ENCODE results near the gene OVOL2. TPM values are rescaled to one million over a fixed set of nuclear protein-coding genes. Genes with fewer than 3 reads are reported as not detected.
A peak's percentile ranks its signal among the peaks of the same experiment; 100 is the strongest.

Gene OVOL2
- total RNA-seq, 1 experiment from 2014 or later = 7.4 TPM

DNA sequence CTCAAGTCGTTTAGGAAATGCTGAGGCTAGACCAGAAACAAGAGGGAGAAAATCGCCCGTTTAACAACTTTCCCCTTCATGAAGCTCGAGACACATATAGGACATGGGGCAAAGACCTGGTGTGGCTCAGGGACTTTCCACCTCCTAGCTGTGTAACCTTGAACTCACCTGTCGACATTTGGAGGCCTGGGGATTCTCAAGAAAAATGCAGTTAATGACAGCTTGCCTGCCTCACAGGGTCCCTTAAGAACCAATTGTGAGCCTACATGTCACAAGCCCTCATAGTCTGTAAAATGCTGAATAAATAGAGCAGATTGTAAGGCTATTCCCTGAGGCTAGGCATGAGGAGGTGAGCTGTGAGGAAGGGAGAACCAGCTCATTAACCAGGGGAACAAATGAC is 53.8 kb downstream of the OVOL2 start:
- Mint-ChIP-seq H3K4me1 (ENCODE audit: low read depth, unreplicated experiment) (no peaks in the 10 kb centered on the region), H3K9me3 (ENCODE audit: low read depth, unreplicated experiment) (no peaks in the 10 kb centered on the region), H3K36me3 (ENCODE audit: insufficient read depth, unreplicated experiment) (no peaks in the 10 kb centered on the region), H3K27ac (ENCODE audit: unreplicated experiment) (no peak overlapping the region), H3K4me3 (ENCODE audit: low read depth, unreplicated experiment) (no peak overlapping the region), H3K27me3 (ENCODE audit: unreplicated experiment) (no peaks in the 10 kb centered on the region)
- intact Hi-C loops (cut with micrococcal nuclease; ENCODE audit: unreplicated experiment) = no loop called here
- BruUV-seq (replicated peaks) = no TSS peak
- no peak for DNase-seq
- CTCF ChIA-PET = no interaction called here
- TF ChIP-seq CTCF (IDR thresholded peaks at IDR 0.05; ENCODE audit: unreplicated experiment) = no peak

DNA sequence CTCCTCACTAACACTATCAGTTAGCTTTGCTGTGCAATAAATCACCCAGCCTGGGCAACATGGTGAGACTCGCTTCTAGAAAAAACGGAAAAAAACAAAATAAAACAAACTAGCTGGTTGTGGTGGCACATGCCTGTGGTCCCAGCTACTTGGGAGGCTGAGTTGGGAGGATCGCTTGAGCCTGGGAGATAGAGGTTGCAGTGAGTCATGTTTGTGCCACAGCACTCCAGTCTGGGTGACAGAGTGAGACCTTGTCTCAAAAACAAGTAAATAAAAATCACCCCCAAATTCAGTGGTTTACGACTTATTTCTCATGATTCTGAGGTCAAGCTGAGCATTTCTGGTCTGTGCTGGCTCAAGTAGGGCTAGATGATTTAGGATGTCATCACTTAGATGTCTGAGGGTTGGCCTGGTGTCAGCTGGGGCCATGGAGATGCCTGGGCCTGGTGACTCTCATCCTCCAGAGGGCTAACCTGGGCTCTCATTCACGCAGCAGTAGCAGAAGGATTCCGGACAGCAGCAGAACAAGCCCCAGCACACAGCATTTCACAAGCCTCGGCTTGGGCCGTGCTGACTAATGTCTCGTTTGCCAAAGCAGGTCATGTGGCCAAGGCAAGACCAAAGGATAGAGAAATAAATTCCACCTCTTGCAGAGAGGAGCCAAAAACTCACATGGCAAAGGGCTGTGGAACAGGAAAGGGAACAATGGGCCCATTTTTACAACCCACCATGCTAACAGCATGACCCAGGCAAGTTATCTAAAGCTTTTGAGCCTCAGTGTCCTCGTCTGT is 56.4 kb downstream of the OVOL2 start:
- no peak overlapping the region for H3K4me3 Mint-ChIP-seq (ENCODE audit: low read depth, unreplicated experiment)
- peak overlapping the region; percentile 34 for H3K27ac Mint-ChIP-seq (ENCODE audit: unreplicated experiment)
- no peaks in the 10 kb centered on the region for H3K27me3 Mint-ChIP-seq (ENCODE audit: unreplicated experiment)
- DNase-seq = peak; percentile 0
- intact Hi-C loops (cut with micrococcal nuclease; ENCODE audit: unreplicated experiment) = no loop called here
- no TSS peak for BruUV-seq (replicated peaks)
- H3K9me3 Mint-ChIP-seq (ENCODE audit: low read depth, unreplicated experiment) = no peaks in the 10 kb centered on the region
- no peak for TF ChIP-seq CTCF (IDR thresholded peaks at IDR 0.05; ENCODE audit: unreplicated experiment)
- no peaks in the 10 kb centered on the region for H3K4me1 Mint-ChIP-seq (ENCODE audit: low read depth, unreplicated experiment)
- CTCF ChIA-PET = no interaction called here
- no peaks in the 10 kb centered on the region for H3K36me3 Mint-ChIP-seq (ENCODE audit: insufficient read depth, unreplicated experiment)

- DNase-seq = no peak
- Mint-ChIP-seq H3K27me3 (ENCODE audit: unreplicated experiment) (no peaks in the 10 kb centered on the region), H3K36me3 (ENCODE audit: insufficient read depth, unreplicated experiment) (no peaks in the 10 kb centered on the region), H3K27ac (ENCODE audit: unreplicated experiment) (no peak overlapping the region), H3K4me3 (ENCODE audit: low read depth, unreplicated experiment) (no peak overlapping the region), H3K9me3 (ENCODE audit: low read depth, unreplicated experiment) (no peaks in the 10 kb centered on the region), H3K4me1 (ENCODE audit: low read depth, unreplicated experiment) (no peaks in the 10 kb centered on the region)
- intact Hi-C loops (cut with micrococcal nuclease; ENCODE audit: unreplicated experiment) = loop anchor here (10.0 kb wide), 1 partner anchor 495 kb away; no protein-coding TSS in a partner anchor
- no peak for TF ChIP-seq CTCF (IDR thresholded peaks at IDR 0.05; ENCODE audit: unreplicated experiment)
- CTCF ChIA-PET = no interaction called here
- no TSS peak for BruUV-seq (replicated peaks)
These were observed 58.1 kb downstream of the OVOL2 start for GRCh38 chr20:17999566-17999965.

- no peaks in the 10 kb centered on the region for H3K4me1 Mint-ChIP-seq (ENCODE audit: low read depth, unreplicated experiment)
- no peaks in the 10 kb centered on the region for H3K9me3 Mint-ChIP-seq (ENCODE audit: low read depth, unreplicated experiment)
- H3K36me3 Mint-ChIP-seq (ENCODE audit: insufficient read depth, unreplicated experiment) = no peaks in the 10 kb centered on the region
- no TSS peak for BruUV-seq (replicated peaks)
- no peak overlapping the region for H3K4me3 Mint-ChIP-seq (ENCODE audit: low read depth, unreplicated experiment)
- no peaks in the 10 kb centered on the region for H3K27me3 Mint-ChIP-seq (ENCODE audit: unreplicated experiment)
- no peak for DNase-seq
- no peak overlapping the region for H3K27ac Mint-ChIP-seq (ENCODE audit: unreplicated experiment)
- intact Hi-C loops (cut with micrococcal nuclease; ENCODE audit: unreplicated experiment) = loop anchor here (10.0 kb wide), 1 partner anchor 494 kb away; no protein-coding TSS in a partner anchor
- TF ChIP-seq CTCF (IDR thresholded peaks at IDR 0.05; ENCODE audit: unreplicated experiment) = no peak
- CTCF ChIA-PET = interaction anchor here (0.6 kb wide), 1 partner anchor 142 kb away, joined by 3 read pairs; no protein-coding TSS in a partner anchor
These were observed 59.3 kb downstream of the OVOL2 start for GRCh38 chr20:17998446-17998845.
